GM21529 (cell line): ENCODE measurements around the gene TMEM119.
"Not testable (repeated sequence)": the region's sequence is repeated elsewhere in the genome, so short reads cannot be mapped to it uniquely, and the experiment has no call there.

Experiments used
- ATAC-seq: cut with Tn5 transposase; IDR thresholded peaks from one replicate; pipeline ENCODE4 v1.9.1; 2021; ENCODE audit not compliant: unreplicated experiment

The TMEM119 gene

DNA sequence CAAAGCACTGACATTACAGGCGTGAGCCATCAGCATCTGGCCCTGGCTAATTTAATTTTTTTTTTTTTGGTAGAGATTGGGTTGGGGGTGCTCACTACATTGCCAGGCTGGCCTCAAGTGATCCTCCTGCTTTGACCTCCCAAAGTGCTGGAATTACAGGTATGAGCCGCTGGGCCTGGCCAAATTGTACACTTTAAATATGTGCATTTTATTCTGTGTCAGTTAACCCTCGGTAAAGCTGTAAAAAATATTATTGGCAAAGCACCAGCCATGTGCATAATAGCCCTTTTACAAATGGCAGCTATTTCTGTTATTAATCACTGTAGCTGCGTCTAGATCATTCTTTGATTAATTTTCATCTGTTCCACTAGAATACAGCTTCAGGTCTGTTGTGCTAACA is 12.0 kb downstream of the TMEM119 start:
- ATAC-seq: no peak

DNA sequence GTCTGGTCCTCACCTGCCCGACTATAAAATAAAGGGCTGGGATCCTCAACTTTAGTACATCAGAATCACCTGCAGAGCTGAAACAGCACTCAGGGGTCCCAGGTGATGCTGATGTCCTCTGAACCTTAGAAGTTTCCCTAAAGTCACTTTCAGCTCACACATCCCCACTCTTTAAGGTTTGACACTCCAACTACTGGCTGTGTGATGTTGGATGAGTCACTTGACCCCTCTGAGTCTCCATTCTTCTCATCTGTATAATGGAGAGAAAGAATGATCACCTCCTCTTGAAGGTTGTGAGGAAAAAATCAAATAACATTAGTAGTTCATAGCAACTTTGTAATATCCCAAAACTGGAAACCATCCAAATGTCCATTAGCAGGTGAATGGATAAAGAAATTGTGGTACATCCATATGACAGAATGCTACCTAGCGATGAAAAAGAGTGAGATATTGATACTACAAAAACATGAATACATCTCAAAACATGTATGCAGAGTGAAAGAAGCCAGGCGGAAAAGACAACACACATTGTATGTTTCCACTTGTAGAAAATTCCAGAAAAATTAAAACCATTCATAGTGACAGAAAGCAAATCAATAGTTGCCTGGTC is 13.3 kb downstream of the TMEM119 start:
- ATAC-seq: no peak

DNA sequence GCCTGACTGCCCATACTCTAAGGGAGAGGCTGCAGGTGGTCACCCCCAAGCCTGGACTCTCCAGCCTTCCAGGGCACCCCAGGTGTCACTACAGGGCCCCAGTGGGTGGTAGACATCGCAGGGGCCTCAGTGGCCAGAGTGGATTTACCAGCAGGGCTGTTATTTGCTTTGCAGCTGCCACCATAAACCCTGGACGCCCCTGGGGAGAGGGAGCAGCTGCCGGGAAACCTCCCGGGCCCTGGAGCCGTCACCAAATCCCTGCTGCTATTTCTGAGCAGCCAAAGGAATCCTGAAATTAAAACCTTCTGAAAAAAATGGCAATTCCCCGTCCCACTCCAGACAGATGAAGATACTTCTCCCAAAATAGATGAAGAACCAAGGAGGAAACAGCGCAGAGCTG is 13.9 kb downstream of the TMEM119 start:
- no peak for ATAC-seq

DNA sequence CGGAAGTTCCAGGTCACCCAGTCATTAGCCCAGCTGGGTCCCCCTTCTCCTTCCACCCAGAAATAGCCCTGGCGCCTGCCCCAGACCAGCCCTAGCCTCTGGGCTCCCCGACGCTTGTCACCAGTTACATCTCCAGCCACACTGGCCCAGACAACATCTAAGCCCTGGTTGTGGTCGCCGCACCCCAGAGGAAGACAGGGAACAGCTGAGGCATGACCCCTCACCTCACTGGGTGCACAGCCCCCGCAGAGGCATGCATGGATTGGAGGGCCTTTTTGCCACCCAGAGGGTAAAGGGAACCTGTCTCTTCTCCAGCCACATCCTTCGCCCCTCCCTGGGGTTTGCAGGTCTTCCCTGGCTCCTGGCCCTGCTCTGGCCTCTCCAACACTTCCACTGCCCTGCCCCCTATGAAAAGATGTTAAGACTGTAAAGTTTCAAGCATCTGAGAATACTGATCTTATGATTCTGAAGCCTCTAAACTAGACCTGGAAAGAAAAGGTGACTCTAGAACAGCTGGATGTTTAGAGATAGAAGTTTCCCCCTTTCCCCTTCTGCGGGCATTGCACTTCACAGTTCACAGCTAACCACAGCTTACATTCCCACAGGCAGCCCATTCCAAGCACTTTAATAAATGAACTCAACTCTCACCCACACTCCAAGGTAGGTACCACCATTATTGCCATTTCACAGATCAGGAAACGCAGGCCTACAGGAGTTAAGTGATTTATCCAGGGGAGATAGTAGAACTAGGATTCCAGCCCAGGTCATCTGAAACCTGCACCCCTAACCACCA is 14.7 kb downstream of the TMEM119 start:
- no peak for ATAC-seq

DNA sequence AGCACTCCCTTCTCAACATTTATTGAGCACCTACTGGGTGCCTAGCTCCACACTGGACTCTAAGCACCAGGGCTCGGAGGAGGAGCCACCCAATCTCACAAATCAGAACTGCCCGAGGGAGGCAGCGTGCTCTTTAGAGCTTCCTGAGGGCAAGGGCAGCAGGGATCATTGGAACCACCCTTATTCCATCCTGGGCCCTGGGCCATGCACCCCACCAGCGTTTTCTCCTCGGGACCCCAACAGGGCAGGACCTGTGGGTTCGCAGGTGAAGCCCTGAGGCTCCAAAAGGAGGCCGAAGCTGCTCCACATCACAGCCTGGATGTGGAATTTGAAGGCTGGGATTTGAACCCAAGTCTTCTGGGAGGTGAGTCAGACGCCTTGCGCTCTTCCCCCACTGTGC is 15.4 kb downstream of the TMEM119 start:
- ATAC-seq: no peak

DNA sequence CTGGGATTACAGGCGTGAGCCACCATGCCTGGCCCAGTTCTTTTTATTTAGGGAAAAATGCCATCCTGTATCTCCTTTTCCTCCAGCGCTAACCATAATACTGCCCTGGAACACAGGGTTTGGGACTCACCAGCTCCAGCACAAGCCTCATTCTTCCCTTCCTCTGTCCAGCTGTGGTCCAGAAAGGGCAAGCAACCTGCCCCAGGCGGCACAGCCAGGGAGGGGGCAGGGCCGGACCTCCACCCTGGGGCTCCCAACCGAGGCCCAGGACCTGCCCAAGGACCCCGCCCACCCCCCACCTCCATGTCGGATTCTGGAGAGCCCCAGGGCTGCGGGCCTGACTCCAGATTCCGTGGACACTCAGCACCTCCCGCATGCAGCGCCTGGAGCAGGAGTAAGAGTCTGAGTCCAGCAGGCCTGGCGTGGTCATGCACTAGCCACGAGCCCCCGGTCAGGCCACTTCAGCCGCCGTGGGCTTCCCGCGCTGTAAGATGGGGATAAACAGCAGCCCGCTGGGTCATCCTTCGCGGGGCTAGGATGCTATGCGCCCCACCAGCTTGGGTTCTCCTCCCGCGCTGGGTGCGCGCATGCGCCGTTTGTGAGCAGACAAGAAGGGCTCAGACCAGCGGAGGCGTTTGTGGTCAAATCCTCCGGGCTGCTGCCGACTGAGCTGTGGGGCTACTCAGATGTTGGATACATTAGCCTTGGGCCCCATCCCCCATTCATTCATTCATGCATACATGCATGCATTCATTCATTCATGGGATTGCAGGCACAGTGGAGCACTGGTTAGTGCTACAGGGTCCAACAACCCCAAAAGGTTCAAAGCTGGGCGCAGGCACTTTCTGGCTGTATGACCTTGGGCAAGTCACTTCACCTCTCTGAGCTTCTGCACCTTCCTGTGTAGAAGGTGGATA is 16.3 kb downstream of the TMEM119 start:
- ATAC-seq: no peak

DNA sequence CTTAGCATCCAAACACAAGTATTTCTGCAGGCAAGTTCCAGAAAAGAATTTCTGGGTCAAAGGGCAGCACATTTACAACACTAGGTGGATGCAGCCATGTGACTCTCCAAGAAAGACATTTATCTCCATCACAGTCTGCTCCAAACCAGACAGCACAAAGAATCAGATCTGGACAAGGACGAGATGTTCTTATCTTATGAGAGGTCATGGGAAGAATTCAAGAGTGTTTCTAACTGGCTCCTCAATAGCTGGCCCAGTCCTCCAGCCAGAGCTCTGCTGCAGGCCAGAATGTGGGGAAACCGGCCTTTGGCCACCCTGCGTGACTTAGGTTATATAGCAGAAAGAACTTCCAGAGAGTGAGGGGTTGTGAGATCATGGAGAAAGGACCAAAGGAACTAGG is 17.4 kb downstream of the TMEM119 start:
- no peak for ATAC-seq

DNA sequence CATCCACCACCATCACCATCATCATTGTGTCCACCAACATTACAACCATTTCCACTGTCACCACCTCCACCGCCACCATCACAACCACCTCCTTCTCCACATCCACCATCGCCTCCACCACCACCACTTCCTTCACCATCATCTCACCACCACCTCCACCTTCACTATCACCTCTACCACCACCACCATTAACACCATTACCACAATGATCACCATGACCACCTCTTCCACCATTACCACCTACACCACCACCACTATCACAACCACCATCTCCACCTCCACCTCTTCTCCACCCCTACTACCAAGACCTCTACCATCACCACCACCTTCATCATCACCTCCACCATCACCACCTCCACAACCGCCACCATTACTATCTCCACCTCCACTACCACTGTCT is 19.1 kb downstream of the TMEM119 start:
- ATAC-seq: no peak

DNA sequence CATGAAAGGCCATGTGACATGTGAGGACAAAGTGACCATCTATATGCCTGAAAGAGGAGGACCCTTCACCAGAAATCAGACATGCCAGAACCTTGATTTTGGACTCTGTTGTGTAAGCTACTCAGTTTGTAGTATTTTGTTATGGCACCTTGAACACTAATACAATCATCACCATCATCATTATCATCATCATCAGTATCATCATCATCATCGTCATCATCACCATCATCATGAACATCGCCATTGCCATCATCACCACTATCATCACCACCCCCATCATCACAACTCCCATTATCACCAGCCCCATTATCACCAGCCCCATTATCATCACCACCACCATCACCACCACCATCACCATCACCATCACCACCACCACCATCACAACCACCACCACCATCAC is 19.6 kb downstream of the TMEM119 start:
- no peak for ATAC-seq

DNA sequence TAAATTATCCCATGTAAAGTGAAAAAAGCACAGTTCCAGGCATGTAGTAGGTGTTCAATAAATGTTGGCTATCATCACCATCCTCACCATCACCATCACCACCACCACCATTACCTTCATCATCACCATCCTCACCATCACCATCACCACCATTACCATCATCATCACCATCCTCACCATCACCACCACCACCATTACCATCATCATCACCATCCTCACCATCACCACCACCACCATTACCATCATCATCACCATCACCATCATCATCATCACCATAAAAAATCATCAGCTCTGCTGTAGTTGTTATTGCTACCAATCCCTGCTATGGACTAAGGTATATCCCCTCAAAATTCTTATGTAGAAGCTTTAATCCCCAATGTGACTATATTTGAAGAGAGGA is 20.4 kb downstream of the TMEM119 start:
- ATAC-seq: no peak

DNA sequence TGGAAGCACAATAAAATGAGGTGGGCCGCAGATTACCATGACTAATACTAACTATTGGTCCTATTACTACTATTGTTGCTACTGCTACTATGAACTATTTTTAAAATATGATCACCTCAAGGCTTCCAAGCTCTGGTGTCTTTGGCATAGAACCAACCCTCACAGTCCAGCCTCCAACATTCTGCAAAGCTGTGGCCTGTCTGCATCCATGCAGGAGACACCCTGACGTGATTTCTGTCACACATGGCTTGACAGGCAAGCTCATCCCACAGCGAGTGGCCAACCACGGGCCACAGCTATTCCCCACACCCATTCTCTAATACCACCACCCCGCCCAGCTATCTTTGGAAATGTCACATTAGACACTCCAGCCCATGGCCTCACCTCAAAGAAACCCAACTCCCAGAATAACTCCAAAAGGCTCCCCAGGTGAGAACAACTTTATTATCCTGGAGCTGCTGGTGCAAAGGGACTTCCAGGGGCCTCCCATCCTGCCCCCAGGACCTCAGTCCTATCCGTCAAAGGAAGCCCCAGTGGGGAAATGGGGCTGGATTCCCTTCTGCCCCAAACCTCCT is 21.1 kb downstream of the TMEM119 start:
- ATAC-seq: no peak

DNA sequence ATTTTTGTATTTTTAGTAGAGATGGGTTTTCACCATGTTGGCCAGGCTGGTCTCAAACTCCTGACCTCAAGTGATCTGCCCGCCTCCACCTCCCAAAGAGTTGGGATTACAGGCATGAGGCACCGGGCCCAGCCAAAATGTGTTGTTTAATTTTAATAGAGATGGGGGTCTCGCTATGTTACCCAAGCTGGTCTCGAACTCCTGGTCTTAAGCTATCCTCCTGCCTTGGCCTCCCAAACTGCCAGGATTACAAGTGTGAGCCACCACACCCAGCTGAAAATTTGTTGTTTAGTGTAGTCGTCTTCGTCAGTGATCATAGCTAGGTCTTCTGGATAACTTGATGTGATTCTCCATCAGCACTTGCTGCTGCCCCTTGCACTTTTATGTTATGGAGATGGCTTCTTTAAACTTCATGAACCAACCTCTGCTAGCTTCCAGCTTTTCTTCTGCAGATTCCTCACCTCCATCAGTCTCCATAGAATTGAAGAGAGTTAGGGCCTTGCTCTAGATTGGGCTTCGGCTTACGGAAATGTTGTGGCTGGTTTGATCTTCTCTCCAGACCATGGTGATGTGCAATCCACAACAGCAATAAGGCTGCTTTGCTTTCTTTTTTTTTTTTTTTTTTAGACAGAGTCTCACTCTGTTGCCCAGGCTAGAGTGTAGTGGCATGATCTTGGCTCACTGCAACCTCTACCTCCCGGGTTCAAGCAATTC is 22.5 kb downstream of the TMEM119 start:
- no peak for ATAC-seq

DNA sequence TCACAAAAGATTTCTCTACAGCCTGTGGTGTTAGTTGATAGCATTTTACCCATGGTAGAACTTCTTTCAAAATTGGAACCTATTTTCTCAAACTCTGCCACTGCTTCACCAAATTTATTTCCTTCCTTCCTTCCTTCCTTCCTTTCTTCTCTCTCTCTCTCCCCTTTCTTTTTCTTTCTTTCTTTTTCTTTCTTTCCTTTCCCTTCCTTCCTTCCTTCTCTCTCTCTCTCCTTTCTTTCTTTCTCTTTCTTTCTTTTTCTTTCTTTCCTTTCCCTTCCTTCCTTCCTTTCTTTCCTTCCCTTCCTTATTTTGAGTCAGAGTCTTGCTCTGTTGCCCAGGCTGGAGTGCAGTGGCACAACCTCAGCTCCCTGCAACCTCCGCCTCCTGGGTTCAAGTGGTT is 23.6 kb downstream of the TMEM119 start:
- ATAC-seq: not testable (repeated sequence)

DNA sequence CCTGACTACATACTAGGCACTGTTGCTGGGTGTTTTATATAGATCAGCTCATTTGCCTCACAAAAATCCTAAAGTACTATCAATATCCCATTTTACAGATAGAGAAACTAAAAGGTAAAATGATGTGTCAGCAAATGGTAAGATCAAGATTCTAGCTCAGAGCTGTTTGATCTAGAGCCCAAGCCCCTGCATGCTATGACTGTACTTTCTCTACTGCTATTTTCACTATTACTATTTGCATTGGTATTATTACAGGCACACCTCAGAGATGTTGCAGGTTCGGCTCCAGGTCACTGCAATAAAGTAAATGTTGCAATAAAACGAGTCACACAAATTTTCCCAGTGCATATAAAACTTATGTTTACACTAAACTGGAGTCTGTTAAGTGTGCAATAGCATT is 24.6 kb downstream of the TMEM119 start:
- no peak for ATAC-seq

DNA sequence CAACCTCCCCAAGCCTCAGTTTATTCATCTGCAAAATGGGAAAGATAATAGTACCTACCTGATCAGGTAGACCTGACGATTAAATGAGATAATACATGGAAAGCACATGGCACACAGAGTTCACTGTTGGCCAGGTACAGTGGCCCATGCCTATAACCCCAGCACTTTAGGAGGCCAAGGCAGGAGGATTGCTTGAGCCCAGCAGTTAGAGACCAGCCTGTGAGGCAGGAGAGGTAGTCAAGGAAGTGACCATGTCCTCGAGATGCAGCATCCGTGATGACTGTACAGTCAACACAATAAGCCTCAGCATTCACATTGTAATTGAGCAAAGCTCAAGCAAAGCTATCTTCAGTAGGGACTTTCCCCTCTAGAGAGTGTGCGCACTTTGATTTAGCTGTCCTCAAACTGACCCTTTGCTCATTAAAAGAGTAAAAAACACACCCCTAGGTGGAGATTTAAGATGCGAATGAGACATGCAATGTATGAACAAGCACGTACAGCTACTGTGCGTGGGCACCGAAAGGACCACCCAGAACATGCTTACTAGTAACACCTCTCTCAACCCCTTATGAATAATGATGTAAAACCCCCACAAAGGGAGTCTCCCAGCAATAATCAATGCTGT is 25.6 kb downstream of the TMEM119 start:
- ATAC-seq: no peak

DNA sequence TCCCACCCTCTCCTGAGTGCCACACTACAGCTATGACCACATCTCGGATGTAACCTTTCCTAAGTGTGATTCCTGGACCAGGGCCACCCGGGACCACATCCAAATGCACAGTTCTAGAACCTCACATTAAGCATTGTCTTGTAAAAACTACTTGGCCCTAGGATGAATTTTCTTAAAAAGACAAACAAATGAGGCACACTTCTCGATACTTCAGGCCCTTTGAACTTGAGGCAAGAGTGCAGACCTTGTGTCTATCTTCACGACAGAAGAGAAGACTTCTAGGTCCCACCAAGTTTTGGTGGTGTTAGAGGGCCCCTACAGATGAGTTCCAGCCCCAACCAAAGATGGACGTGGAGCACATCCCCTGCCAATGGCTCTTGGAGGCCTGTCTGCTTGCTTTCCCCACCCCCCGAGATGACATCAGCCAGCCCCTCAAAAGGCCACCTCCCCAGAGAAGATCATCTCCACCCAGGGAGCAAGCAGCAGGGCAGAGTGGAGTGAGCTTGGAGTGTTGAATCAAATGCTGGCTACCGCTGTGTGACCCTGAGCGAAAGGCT is 26.2 kb downstream of the TMEM119 start:
- ATAC-seq: no peak

DNA sequence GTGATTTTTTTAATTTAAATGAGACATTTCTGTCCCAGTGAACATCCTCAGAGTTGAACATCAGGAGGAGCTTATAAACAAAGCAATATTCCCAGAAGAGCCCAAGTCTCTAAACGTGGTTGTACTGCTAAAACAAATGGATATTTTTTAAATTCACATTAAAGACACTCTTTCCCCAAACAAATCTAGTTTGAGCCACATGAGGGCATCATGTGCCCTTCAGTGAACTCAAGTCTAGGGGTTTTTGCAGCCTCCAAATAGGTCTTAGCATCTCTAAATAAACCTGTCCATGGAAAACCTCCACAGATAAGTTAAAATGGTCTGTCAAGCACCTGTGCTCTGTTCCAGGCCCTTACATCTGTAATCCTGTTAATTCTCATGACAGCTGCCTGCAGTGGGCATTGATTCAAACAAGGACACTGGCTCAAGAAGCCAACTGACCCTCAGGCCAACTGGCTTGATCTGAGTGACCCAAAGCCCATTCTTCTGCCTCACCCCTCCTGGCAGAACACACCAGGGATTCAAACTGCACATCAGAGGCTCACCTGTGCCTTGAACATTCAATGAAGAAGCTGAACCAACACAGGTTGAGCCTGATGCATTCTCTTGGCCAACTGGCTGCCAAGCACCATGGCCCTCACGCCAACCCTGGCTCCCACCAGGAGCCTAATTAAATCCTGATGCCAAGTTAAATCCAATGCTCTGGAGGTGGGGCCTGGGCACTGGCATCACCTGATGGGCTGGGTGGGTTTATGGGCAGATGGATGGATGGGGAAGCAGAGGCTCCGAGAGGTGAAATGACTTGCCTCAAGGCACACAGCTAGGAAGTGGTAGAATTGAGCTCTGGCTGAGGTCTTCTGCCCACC is 26.9 kb downstream of the TMEM119 start:
- ATAC-seq: no peak

DNA sequence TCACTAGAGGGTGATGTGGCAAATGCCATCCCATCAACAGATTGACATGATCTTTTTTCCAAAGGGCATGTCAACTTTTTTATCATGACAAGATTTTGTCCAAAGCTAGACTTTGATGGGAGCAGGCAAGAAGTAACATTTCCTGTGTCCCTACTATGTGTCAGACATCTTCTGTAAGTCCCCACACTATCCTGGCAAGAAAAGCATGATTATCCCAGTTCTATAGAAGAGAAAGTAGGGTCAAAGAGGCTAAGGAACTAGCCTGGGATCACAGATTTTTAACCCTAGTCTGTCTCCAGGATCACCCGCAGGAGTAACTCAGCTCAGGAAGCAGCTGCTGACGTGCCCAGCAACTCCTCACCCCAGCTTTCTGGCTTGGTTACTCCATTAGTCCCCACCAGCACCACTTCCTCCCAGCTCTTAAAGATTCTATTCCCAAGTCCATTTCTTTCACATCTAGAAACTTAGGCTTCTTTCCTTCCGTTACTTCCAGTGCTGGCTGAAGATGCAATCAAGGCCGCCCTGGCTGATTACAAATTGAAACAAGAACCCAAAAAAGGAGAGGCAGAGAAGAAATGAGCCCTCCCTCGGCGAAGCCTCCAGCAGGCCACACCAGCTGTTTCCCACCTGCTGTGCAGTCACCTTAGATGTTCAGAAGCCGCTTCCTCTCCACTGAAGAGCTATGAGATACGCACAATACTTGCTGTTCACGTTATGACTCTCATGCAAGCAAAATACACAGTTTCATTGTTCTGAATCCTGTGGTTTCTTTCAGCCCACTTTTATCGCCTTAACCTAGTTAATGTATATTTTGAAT is 29.3 kb downstream of the TMEM119 start:
- ATAC-seq: peak; percentile 82
